T-cell (primary cell): ENCODE data around the gene JCAD. TPM values are rescaled to one million over a fixed set of nuclear protein-coding genes. Genes with fewer than 3 reads are reported as not detected.
"Not testable (repeated sequence)": the region's sequence is repeated elsewhere in the genome, so short reads cannot be mapped to it uniquely, and the experiment has no call there.

Experiments used
- ATAC-seq, 4 experiments: fragments of 200-7000 bp in 3 of 4; fragments of 150-1000 bp in 1 of 4; cut with Tn5 transposase; replicated peaks in 1 of 4; 1 replicate in 3 of 4; 2 replicates in 1 of 4; pipeline ENCODE4 v1.10.0; 2021; ENCODE audit warnings: moderate library complexity in 3 of 4, mild to moderate bottlenecking in 2 of 4, moderate number of reproducible peaks in 1 of 4
- CTCF ChIA-PET, 2 donors: fragments of 300-600 bp; sonication (Branson Sonifier 250); formaldehyde crosslinking; loops; one replicate each; lab custom pipeline; 2022; ENCODE audit warnings: antibody characterized with exemption in 2 of 2; lab: Charles Lee
- POLR2A ChIA-PET, 2 donors: fragments of 300-600 bp; sonication (Branson Sonifier 250); formaldehyde crosslinking; loops; one replicate each; lab custom pipeline; 2022; ENCODE audit warnings: antibody characterized with exemption in 2 of 2; lab: Charles Lee
- DNase-seq, 35 experiments: peaks; one replicate each; pipeline versions ENCODE4 v3.0.0 to v3.0.0-alpha.2; 2013 to 2023
- H3K27ac ChIP-seq: one replicate; pipeline ENCODE4 v1.5.1; 2013; ENCODE audit warnings: low read length
- H3K27me3 ChIP-seq, 2 experiments: replicated peaks in 1 of 2; 1 replicate in 1 of 2; 2 replicates in 1 of 2; pipeline versions ENCODE4 v1.6.1 to v1.7.0; 2013; ENCODE audit warnings: low read length in 1 of 2, mixed read lengths in 1 of 2; ENCODE audit not compliant: control insufficient read depth in 2 of 2, insufficient read depth in 2 of 2; ENCODE audit errors: extremely low read depth in 1 of 2
- H3K36me3 ChIP-seq, 2 donors: 1 replicate in 1 of 2; 2 replicates in 1 of 2; pipeline versions ENCODE4 v1.6.1 to v1.7.0; 2013; ENCODE audit warnings: low read length in 1 of 2; ENCODE audit not compliant: control insufficient read depth in 2 of 2, insufficient read depth in 1 of 2; ENCODE audit errors: extremely low read depth in 1 of 2
- H3K4me1 ChIP-seq, 2 experiments: 1 replicate in 1 of 2; 2 replicates in 1 of 2; pipeline versions ENCODE4 v1.6.1 to v1.7.0; 2013; ENCODE audit warnings: low read length in 2 of 2, mixed read lengths in 1 of 2; ENCODE audit not compliant: insufficient read depth in 2 of 2, control insufficient read depth in 1 of 2; ENCODE audit errors: extremely low read depth in 1 of 2
- H3K4me3 ChIP-seq, 2 donors: 1 replicate in 1 of 2; 2 replicates in 1 of 2; pipeline versions ENCODE4 v1.5.1 to v1.7.0; 2013; ENCODE audit warnings: mild to moderate bottlenecking in 2 of 2, low read length in 1 of 2, moderate library complexity in 1 of 2; ENCODE audit not compliant: control insufficient read depth in 1 of 2; ENCODE audit errors: extremely low read depth in 1 of 2
- H3K9me3 ChIP-seq: 2 replicates; pipeline ENCODE4 v1.7.0; 2013
- H3K27ac Mint-ChIP-seq, 2 donors: one replicate each; pipeline ENCODE4 v1.8.0; 2020 to 2021; ENCODE audit warnings: mild to moderate bottlenecking in 2 of 2, mixed read lengths in 2 of 2
- H3K27me3 Mint-ChIP-seq, 2 donors: one replicate each; pipeline ENCODE4 v1.8.0; 2021 to 2022; ENCODE audit warnings: mixed read lengths in 2 of 2
- H3K36me3 Mint-ChIP-seq: one replicate; pipeline ENCODE4 v1.8.0; 2021; ENCODE audit warnings: mixed read lengths
- H3K4me1 Mint-ChIP-seq, 3 donors: one replicate each; pipeline ENCODE4 v1.8.0; 2020 to 2022; ENCODE audit warnings: mixed read lengths in 3 of 3, mild to moderate bottlenecking in 1 of 3
- H3K4me3 Mint-ChIP-seq, 3 donors: one replicate each; pipeline ENCODE4 v1.8.0; 2020 to 2022; ENCODE audit warnings: mild to moderate bottlenecking in 3 of 3, mixed read lengths in 3 of 3, moderate library complexity in 3 of 3
- H3K9me3 Mint-ChIP-seq, 3 donors: one replicate each; pipeline ENCODE4 v1.8.0; 2020 to 2022; ENCODE audit warnings: mixed read lengths in 3 of 3
- WGBS: methylation state at CpG from one replicate; pipeline ENCODE4 v1.1.5; 2013; ENCODE audit warnings: missing lambda C conversion rate; ENCODE audit not compliant: insufficient coverage; 5-methylcytosine and 5-hydroxymethylcytosine counted together
- total RNA-seq, 35 experiments: library from RNA in 6 of 35; stranded (reverse) in 6 of 35; fragments of 120-200 nt in 1 of 35; gene quantifications; one replicate each; pipeline versions ENCODE4 v1.2.1 to v1.2.4 and lab custom pipeline; 2013 to 2026

The JCAD gene
- total RNA-seq, 5 donors from 2014 or later (not counting 1 experiment from before 2014, with no cell fraction given): 0.06 to 0.32 (median 0.10) TPM; not detected in 2

DNA sequence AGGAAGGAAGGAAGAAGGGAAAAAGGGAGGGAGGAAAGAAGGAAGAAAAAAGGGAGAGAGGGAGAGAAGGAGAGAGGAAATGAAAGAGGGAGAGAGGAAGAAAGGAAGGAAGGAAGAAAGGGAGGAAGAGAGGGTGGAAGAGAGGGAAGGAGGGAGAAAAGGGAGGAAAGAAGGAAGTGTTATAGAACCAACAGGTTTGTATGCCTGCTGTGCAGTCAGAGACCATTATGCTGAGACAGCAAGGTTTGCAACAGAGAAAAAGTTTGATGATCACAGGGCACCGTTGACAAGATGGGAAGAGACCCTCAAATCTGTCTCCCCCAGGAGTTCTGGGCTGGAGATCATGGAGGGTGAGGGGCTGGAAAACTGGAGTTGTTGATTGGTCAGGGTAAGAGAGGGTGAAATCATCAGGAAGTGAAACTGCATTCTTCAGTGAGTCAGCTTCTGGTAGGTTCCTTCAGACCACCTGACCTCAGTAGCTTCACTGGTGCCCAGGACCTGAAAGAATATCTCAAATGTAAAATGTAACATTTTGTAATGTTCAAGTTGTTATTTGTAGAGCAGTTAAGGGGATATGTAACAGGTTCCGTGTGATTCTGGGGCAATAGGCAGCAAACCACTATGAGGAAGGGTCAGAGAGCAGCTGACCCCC lies 76.3 kb downstream of the JCAD start:
- Mint-ChIP-seq H3K4me1 (no peaks in the 10 kb centered on the region), H3K27me3 (peaks cover under 1% of the 10 kb centered on the region in 2 donors), H3K4me3 (no peak overlapping the region), H3K27ac (no peak overlapping the region), H3K9me3 (peaks cover 4 to 13% (median 6%) of the 10 kb centered on the region in 3 donors), H3K36me3 (no peaks in the 10 kb centered on the region)
- Histone ChIP-seq H3K4me3 (no peak overlapping the region), H3K4me1 (no peaks in the 10 kb centered on the region), H3K27ac (no peak overlapping the region), H3K9me3 (no peaks in the 10 kb centered on the region), H3K36me3 (no peaks in the 10 kb centered on the region), H3K27me3 (no peaks in the 10 kb centered on the region)
- no peak for DNase-seq
- ChIA-PET CTCF (no interaction called here), POLR2A (interaction anchor here in 1 of 2 donors (1.0 kb wide), 1 partner anchor 59 kb away, joined by 3 read pairs; no protein-coding TSS in a partner anchor)
- no peak for ATAC-seq
- 60% methylated on average over 2 of the region's 2 CpGs for WGBS

DNA sequence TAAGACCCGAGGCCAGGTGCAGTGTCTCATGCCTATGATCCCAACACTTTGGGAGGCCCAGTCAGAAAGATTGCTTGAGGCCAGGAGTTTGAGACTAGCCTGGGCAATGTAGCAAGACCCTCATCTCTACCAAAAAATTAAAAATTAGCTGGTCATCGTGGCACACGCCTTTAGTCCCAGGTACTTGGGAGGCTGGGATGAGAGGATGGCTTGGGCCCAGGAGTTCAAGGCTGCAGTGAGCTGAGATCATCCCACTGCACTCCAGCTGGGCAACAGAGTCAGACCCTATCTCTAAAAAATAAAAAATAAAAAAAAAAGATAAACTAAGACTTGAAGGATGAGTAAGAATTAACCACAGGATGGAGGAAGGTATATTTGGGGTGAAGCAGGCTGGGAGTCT lies 77.9 kb downstream of the JCAD start:
- Histone ChIP-seq H3K36me3 (no peaks in the 10 kb centered on the region), H3K4me1 (no peaks in the 10 kb centered on the region), H3K9me3 (no peaks in the 10 kb centered on the region), H3K4me3 (no peak overlapping the region), H3K27ac (no peak overlapping the region), H3K27me3 (no peaks in the 10 kb centered on the region)
- peaks cover 6 to 7% of the 10 kb centered on the region in 2 donors for H3K27me3 Mint-ChIP-seq
- no peak for ATAC-seq
- WGBS: 80% methylated on average over 1 of the region's 3 CpGs
- no peak overlapping the region for H3K4me3 Mint-ChIP-seq
- no peak overlapping the region for H3K27ac Mint-ChIP-seq
- no peaks in the 10 kb centered on the region for H3K36me3 Mint-ChIP-seq
- peaks cover 4 to 13% (median 6%) of the 10 kb centered on the region in 3 donors for H3K9me3 Mint-ChIP-seq
- H3K4me1 Mint-ChIP-seq: no peaks in the 10 kb centered on the region
- ChIA-PET POLR2A (interaction anchor here in 1 of 2 donors (0.6 kb wide), 1 partner anchor 1148 kb away, joined by 4 read pairs; no protein-coding TSS in a partner anchor), CTCF (no interaction called here)
- no peak for DNase-seq

DNA sequence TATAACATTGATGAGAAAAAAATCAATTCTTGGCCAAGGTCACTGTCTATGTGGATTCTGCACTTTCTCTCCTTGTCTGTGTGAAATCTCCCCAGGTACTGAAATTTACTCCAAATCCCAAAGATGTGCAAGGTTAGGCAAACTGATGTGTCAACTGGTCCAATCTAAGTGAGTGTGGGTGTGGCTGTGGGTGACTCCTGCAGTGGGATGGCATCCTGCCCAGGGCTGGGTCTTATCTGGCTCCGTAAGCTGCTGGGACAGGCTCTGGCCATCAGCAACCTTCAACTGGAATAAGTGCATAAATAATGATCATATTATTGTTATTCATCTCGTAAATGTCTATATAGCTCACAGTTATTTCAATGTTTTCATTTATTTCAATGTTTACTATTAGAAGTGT lies 79.3 kb downstream of the JCAD start:
- peaks cover 7 to 9% of the 10 kb centered on the region in 2 donors for H3K27me3 Mint-ChIP-seq
- no peaks in the 10 kb centered on the region for H3K36me3 Mint-ChIP-seq
- no peak overlapping the region for H3K27ac Mint-ChIP-seq
- ChIA-PET POLR2A (no interaction called here), CTCF (no interaction called here)
- DNase-seq: no peak
- Histone ChIP-seq H3K27ac (no peak overlapping the region), H3K9me3 (no peaks in the 10 kb centered on the region), H3K4me1 (no peaks in the 10 kb centered on the region), H3K36me3 (no peaks in the 10 kb centered on the region), H3K27me3 (no peaks in the 10 kb centered on the region), H3K4me3 (no peak overlapping the region)
- no peak overlapping the region for H3K4me3 Mint-ChIP-seq
- peaks cover 4 to 13% (median 6%) of the 10 kb centered on the region in 3 donors for H3K9me3 Mint-ChIP-seq
- ATAC-seq: no peak
- WGBS: no CpG with 5 or more reads among the region's 2 CpGs
- no peaks in the 10 kb centered on the region for H3K4me1 Mint-ChIP-seq

DNA sequence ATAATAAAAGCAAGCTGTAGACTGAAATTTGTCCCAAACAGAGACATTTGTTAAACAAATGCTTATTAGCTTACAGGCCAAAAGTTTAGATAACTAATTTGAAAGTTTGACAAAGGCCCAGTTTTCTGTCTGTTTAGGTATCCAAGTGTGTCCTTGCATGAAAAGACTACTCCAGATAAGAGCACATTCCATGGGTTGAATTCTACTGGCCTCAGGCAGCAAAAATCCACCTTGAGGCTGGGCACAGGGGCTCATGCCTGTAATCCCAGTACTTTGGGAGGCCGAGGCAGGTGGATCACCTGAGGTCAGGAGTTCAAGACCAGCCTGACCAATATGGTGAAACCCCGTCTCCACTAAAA lies 80.0 kb downstream of the JCAD start:
- 100% methylated on average over 1 of the region's 2 CpGs for WGBS
- H3K9me3 ChIP-seq, POLR2A ChIA-PET, H3K4me3 Mint-ChIP-seq, H3K36me3 Mint-ChIP-seq, ATAC-seq, DNase-seq, H3K4me3 ChIP-seq, H3K27me3 Mint-ChIP-seq, H3K36me3 ChIP-seq, H3K4me1 Mint-ChIP-seq, H3K4me1 ChIP-seq, H3K27ac ChIP-seq, H3K27ac Mint-ChIP-seq, H3K27me3 ChIP-seq: not testable (repeated sequence)
- H3K9me3 Mint-ChIP-seq: peaks cover 10 to 19% (median 10%) of the 10 kb centered on the region in 3 donors
- CTCF ChIA-PET: interaction anchor here in 1 of 2 donors (0.6 kb wide), 1 partner anchor 1871 kb away, joined by 3 read pairs; no protein-coding TSS in a partner anchor

DNA sequence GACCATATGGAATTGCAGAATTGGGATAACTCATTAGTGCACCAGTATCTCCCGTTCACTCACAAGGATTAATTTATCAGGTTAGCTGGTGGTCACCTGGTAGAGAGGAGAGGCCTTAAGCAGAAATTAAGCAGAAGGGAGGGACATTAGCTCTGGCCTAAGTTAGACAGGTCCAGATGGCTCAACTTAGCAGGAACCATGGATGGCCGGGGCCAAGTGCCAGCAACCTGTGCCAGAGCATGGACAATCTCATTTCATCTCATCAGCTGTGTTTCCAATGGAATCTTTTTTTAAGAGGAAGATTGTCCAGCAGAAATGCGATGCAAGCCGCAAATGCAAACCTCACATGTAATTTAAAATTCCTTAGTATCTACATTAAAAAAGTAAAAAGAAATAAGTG lies 82.2 kb downstream of the JCAD start:
- 80% methylated on average over 1 of the region's 4 CpGs for whole genome bisulfite sequencing
- Histone ChIP-seq H3K27me3 (peaks cover 0 to 7% of the 10 kb centered on the region in 2 experiments), H3K27ac (no peak overlapping the region), H3K36me3 (no peaks in the 10 kb centered on the region), H3K9me3 (no peaks in the 10 kb centered on the region), H3K4me1 (no peaks in the 10 kb centered on the region), H3K4me3 (no peak overlapping the region)
- Mint-ChIP-seq H3K27ac (no peak overlapping the region), H3K36me3 (no peaks in the 10 kb centered on the region), H3K4me1 (no peaks in the 10 kb centered on the region), H3K4me3 (no peak overlapping the region), H3K27me3 (peaks cover 12 to 14% of the 10 kb centered on the region in 2 donors), H3K9me3 (peaks cover 5 to 7% (median 6%) of the 10 kb centered on the region in 3 donors)
- DNase-seq (no peak), ATAC-seq (no peak)
- CTCF ChIA-PET: no interaction called here
- POLR2A ChIA-PET: no interaction called here

DNA sequence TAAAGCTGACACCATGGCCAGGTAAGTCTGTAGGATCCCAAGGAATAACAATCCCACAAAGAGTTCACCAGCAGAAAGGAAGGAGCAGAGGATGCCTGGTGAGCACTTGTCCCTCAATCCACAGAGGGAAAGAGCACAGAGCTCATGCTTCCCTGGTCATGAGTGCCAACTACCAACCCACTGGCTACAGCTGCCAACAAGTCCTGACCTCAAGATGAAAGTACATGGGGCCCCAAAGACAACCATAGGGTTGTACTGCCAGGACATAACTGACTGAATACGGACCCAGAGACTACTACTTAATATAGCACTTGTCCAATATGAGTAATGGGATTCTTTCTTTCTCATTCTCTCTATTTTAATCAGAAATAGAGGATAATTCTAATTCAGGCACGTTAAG lies 83.3 kb downstream of the JCAD start:
- peaks cover 16 to 17% of the 10 kb centered on the region in 2 donors for H3K27me3 Mint-ChIP-seq
- WGBS: no CpG with 5 or more reads among the region's 2 CpGs
- H3K27ac Mint-ChIP-seq: no peak overlapping the region
- no peak for DNase-seq
- ATAC-seq: no peak
- POLR2A ChIA-PET: no interaction called here
- no peaks in the 10 kb centered on the region for H3K4me1 ChIP-seq
- H3K9me3 ChIP-seq: no peaks in the 10 kb centered on the region
- CTCF ChIA-PET: no interaction called here
- H3K9me3 Mint-ChIP-seq: peaks cover 5 to 7% (median 6%) of the 10 kb centered on the region in 3 donors
- H3K4me3 Mint-ChIP-seq: no peak overlapping the region
- H3K27me3 ChIP-seq: peaks cover 0 to 7% of the 10 kb centered on the region in 2 experiments
- no peak overlapping the region for H3K4me3 ChIP-seq
- H3K4me1 Mint-ChIP-seq: no peaks in the 10 kb centered on the region
- H3K27ac ChIP-seq: no peak overlapping the region
- no peaks in the 10 kb centered on the region for H3K36me3 ChIP-seq
- H3K36me3 Mint-ChIP-seq: no peaks in the 10 kb centered on the region
